GM15510 (cell line): ENCODE measurements around the gene MTRF1.

Experiments
- POLR2A ChIP-seq: IDR thresholded peaks from 3 replicates; pipeline ENCODE4 v1.6.1; 2011; ENCODE audit warnings: borderline replicate concordance; ENCODE audit not compliant: insufficient read length; ENCODE audit errors: extremely low read depth

Gene MTRF1

DNA sequence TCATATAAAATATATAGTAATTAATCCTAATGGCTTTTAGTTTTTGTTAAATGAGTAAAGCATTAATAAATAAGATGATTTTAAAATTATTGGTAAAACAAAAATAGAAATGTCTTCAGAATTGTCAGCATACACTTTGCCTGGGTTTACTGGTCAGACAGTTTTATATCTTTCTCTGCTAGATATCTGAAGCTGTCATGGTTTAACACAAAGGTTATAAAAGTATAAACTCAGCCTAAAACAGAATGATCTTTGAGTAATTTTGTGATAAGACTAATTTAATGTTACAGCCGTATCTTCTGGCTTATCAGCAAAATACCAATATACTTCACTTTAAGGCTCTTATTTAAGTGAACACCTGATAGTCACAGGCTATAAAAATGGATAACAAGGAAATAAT is 29.9 kb upstream of the MTRF1 start:
- no peak for TF ChIP-seq POLR2A

DNA sequence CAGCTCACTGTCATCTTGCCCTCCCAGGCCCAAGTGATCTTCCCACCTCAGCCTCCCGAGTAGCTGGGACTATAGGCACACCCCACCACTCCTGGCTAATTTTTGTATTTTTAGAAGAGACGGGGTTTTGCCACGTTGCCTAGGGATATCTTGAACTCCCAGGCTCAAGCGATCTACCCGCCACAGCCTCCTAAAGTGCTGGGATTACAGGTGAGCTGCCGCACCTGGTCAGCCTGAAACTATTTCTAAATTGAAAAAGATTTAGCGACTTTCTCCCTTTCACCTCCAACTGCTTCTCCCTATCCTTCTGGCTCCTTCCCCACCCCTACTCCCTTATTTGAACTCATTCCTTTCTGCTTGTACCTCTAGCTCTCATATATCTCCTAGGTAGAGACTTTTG is 27.9 kb upstream of the MTRF1 start:
- TF ChIP-seq POLR2A: no peak

DNA sequence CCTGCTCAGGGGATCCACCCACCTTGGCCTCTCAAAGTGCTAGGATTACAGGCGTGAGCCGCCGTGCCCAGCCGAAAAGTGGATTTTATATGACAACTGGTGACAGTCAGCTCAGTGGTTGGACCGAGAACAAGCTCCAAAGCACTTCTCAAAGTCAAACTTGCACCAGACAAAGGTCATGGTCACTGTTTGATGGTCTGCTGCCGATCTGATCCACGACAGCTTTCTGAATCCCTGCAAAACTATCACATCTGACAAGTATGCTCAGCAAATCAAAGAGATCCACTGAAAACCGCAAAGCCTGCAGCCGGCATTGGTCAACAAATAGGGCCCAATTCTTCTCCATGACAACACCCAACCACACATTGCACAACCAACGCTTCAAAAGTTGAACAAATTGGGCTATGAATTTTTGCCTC is 26.1 kb upstream of the MTRF1 start:
- TF ChIP-seq POLR2A: no peak

DNA sequence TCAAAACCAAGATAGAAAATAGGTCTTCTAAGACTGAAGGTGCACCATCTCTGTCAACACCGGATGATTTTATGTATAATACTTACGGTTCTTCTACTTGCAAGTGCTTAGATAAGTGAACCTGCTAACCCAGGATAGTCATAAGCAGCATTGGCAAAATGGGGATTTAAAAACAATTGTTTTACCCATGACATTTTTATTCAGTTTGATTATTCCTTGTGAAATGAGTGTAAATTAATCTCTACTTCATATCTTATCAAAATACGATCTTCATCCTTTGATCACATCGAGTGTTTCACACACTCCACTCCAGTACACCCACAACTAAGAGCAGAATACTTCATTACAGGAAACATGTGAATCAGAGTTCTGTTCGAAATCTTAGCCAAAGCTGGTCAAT is 23.0 kb upstream of the MTRF1 start:
- TF ChIP-seq POLR2A: no peak

DNA sequence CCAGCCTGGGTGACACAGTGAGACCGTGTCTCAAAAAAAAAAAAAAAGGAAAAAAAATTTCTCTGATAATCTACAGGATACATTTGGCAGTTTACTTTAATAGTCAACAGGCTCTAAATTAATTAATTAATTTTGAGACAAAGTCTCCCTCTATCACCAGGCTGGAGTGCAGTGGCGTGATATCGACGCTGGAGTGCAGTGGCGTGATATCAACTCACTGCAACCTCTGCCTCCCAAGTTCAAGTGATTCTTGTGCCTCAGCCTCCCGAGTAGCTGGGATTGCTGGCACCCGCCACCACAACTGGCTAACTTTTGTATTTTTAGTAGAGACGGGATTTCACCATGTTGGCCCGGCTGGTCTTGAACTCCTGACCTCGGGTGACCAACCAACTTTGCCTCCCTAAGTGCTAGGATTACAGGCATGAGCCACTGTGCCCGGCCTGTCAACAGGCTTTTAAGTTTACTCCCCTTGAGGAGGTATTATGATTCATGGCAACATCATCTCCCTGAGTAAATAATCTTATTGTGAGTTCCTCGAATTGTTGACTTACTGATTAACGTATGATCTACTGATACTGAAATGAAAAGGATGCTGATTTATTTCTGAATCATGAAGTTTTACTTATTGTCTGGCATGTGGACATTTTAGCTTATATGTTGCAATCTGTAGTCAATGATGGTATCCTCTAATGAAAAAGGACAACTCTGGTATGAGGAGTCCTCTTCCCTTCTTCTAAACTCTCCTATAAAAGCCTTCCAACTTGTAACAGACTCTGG is 21.3 kb upstream of the MTRF1 start:
- TF ChIP-seq POLR2A: no peak

DNA sequence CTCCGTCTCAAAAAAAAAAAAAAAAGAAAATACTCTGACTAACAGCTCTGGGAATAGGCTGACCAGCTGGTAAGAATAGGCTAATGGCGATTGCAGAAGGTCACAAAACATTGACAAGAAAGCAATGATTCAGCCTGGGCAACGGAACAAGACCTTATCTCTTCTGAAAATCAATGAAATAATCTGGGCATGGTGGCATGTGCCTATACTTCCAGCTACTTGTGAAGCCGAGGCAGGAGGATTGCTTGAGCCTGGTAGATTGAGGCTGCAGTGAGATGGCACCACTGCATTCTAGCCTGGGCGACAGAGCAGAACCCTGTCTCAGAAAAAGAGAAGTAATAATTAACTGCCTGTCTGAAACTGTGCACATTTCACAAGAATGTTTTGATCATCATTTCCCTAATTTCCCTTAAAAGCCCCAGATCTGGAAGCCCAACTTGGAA is 18.8 kb upstream of the MTRF1 start:
- no peak for TF ChIP-seq POLR2A

DNA sequence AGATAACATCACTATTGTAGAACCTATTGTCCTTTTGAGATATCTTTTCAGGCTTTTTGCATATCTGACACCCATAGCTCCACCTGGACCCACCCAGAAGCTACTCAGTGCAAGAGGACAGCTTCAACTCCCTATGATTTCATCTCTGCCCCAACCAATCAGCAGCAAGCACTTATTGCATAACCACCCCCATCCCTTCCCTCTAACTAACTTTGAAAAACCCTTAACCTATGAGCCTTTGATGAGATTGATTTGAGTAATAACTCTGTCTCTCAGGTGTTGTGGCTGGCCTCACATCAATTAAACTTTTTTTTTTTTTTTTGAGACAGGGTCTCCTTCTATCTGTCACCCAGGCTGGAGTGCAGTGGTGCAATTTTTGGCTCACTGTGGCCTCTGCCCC is 13.4 kb upstream of the MTRF1 start:
- TF ChIP-seq POLR2A: no peak

DNA sequence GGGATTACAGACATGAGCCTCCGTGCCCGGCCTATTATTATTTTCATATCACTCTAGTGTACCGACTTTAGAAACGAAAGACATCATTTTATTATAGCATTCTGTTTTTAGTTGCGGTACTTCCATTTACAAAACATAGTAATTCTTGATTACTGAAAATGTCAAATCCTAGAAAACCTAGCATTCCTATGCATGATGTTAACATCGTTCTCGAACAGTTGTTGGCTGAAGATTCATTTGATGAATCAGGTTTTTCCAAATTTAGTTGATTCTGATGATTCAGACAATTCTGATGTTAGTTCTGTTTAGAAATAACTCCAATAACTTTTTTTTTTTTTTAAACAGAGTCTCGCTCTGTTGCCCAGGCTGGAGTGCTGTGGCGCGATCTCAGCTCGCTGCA is 11.5 kb upstream of the MTRF1 start:
- no peak for TF ChIP-seq POLR2A

DNA sequence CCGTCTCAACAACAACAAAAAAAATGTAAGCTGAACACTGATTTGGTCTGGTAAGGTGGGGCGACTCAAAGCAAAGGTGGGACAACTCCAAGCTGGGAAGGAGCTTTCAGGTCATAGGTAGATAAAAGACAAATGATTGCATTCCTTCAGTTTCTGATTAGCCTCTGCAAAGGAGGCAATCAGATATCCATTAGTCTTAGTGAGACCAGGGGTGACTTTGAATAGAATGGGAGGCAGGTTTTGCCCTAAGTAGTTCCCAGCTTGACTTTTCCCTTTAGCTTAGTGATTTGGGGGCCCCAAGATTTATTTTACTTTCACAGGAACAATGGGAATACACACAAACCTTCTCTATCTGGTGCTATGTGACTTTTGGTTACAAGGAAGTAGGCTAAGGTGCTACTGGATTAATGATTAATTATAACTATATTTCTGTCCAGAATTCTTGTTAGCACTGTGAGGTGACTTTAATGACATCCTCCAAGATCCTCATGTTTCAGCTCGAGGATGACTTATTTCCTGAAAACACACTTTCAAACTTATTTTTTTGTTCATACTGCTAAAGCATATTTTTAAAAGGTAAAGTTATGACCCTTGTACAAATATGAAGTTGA is 10.6 kb upstream of the MTRF1 start:
- TF ChIP-seq POLR2A: no peak

DNA sequence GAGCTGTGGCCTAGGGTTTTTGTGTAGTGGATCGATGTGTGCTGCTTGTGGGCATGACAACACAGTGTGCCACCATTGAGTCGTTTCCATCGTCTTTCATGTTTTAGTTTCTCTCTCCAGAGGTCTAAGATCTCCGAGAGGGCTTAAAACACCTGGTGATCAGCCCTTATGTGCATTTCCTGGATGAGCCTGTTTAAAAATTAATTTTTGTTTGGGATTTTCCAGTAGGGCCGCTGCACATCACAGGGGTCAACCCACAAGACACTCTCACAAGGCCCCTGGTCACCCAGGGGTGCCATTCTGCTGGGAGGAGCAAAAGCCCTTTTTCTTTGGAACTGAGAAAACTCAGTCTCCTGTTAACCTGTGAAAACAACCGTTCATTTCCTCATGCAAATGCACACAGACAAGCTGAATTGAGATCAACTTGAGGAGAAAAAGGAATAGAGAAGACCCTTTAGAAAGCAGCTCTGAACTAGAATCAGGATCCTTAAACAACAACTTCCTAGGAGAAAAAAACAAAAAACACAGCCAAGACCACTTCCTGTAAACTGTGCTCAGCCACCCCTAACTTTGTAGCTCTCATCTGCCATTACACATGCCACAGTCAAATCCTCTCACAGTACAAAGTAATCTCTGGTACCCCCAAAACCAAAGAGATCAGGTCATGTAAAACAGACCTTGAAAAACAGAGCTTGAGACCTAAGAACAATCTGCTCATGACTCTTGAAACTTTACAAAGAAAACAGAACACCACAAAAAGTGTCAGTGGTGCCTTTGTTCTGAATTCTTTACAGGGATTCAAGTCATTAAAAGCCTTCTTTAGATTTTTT is 8.3 kb upstream of the MTRF1 start:
- TF ChIP-seq POLR2A: no peak

DNA sequence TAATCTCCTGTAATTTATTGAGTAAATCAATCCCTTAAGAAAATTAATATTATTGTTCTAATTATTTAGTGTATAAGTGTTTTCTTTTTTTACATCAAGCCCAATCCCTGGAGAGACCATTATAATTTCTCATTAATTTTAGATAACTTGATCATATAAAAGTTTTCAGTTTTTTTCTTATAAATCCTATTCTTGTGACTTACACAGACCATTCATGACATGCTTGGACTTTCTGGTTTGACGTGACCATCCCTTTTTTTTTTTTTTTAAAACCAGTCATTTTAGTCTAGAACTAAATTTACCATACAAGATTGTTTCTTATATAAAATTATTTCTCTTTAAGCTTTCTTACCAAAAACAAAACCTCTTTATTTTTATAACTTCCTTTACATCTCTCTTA is 5.4 kb upstream of the MTRF1 start:
- TF ChIP-seq POLR2A: no peak

DNA sequence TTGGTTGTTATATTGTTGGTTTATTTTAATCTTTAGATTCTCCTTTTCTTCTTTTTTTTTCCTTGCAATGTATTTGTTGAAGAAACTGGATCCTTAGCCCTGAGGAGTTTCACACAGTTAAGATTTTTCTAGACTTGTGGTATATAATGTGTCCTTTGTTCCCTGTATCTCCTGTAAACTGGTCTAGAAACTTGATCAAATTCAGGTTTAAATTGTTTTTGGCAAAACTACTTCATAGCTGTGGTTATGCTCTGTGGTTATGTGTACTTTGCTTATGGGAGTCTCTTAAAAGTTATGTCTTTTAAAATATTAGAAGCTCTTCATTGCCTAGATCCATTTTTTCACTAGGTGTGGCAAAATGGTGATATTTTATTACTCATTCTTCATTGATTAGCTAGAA is 3.7 kb upstream of the MTRF1 start:
- TF ChIP-seq POLR2A: no peak

DNA sequence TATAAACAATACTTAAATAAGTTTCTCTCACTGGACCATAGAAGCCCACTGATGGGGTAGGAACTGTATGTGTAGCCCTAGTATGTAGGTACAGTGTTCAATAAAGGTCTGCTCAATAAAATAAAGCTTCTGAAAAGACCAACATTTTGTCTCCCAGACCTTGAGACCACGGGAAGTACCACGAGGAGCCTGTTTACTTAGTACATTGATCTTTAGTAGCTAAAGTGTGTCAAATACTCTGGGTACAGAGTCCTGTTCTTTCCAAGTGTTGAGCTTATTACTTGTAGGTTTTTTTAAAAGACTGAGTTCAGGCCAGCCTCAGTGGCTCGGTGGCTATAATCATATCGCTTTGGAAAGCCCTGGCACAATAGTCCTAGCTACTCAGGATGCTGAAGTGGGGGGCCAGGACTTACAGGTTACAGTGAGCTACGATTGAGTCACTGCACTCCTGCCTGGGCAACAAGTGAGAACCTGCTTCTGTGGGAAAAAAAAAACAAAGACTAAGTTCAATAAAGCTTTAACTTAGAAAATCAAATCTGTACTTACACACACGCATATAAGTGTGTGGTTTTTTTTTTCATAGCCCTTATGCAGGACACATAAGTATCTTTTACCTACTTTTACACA is 3.4 kb downstream of the MTRF1 start:
- no peak for TF ChIP-seq POLR2A

DNA sequence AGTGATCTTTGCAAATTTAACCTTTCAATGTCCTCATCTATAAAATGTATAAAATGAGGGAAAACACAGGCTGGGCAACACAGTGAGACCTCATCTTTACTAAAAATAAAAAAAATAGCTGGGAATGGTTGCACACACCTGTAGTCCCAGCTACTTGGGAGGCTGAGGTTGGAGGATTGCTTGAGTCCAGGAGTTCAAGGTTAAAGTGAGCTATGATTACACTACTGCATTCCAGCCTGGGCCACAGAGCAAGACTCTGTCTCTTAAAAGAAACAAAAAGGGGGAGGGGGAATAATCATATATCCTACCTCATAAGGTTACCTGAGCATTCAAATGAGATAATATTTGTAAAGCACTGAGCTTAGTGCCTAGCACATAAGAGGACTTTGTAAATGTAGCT is 5.8 kb downstream of the MTRF1 start:
- TF ChIP-seq POLR2A: no peak

DNA sequence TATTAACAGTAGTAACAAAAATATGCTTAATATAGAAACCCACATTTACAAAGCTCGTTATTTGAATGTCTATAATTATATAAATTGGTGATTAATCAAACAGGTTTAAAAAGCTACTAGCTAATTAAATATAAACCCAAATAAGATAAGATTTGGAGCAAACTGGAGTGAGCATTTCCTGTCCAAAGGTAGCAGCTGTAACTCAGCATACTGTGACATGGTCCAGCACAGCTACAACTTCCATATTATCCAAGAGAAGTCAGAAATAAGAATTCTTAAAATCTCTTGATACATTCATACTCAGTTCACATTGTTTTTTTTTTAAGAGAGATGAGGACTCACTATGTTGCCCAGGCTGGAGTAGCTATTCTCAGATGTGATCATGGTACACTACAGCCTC is 8.5 kb downstream of the MTRF1 start:
- no peak for TF ChIP-seq POLR2A

DNA sequence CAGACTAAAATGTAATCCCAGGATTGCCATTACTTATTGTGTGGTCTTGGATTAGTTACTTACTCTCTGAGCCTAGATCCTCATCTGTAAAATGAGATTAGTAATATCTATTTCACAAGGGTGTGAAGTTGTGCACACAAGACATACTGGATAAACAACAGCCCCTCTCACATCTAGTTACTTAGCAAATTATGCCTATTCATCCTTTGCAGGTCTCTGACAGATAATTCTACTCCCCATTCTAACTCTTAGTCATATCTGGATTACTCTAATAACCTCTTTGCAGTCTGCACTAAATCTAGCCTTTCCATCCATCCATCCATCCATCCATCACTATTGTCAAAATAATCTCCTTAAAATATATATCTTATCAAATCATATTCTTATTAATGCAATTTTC is 12.4 kb downstream of the MTRF1 start:
- TF ChIP-seq POLR2A: no peak

DNA sequence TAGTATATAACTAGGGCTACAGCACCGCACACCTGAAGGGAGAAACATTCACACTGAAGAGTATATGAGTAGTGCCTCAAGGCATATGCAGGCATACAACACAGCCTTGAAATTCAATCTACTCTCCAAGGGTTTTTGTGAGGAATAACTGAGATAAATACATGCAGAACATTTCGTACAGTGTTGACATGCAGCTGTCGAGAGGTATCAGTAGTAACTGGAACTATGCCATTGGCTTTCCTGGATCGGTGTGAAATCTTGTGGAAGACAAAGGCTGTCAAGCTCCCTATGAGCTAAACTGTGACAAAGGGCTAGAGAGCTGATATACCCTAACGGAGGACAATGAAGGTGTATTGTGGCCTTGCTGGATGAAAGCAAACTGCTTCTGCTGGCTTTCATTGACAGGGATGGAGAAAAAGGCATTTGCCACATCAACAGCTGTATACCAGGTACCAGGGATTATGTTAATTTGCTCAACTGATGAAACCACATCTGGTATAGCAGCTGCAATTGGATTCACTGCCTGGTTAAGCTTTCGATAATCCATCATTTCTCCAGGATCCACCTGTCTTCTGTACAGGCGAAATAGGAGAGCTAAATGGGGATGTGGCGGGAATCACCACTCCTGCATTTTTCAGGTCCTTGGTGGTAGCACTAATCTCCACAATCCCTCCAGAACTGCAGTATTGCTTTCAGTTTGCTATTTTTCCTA is 16.3 kb downstream of the MTRF1 start:
- no peak for TF ChIP-seq POLR2A
